Caco-2 (cell line): ENCODE results near the gene CACNG6. TPM values are rescaled to one million over a fixed set of nuclear protein-coding genes. Genes with fewer than 3 reads are reported as not detected.

Experiments
- BruUV-seq: library from RNA; stranded (reverse); fragments of 400-500 nt; replicated peaks from 2 replicates; lab custom pipeline; 2021; lab: Mats Ljungman, UMichigan
- CTCF ChIA-PET: fragments of 300-600 bp; sonication (Branson Sonifier 250); formaldehyde crosslinking; loops from one replicate; lab custom pipeline; 2022; ENCODE audit warnings: antibody characterized with exemption; lab: Charles Lee
- POLR2A ChIA-PET: fragments of 300-600 bp; sonication (Branson Sonifier 250); formaldehyde crosslinking; loops from one replicate; lab custom pipeline; 2022; ENCODE audit warnings: antibody characterized with exemption; lab: Charles Lee
- DNase-seq, 2 experiments: peaks; one replicate each; pipeline versions ENCODE4 v3.0.0 to v3.0.0-alpha.2; 2020 to 2022
- H3K27me3 ChIP-seq: replicated peaks from 2 replicates; pipeline ENCODE4 v1.6.0; 2011; ENCODE audit warnings: low read length; ENCODE audit not compliant: control insufficient read depth, insufficient read depth
- H3K36me3 ChIP-seq: 2 replicates; pipeline ENCODE4 v1.5.1; 2011; ENCODE audit warnings: low read length; ENCODE audit not compliant: control insufficient read depth, insufficient read depth
- H3K4me1 ChIP-seq: fragments of 250-450 bp; sonication (Bioruptor Pico); 2 replicates; pipeline ENCODE4 v1.5.1; 2020; ENCODE audit warnings: mild to moderate bottlenecking
- H3K4me3 ChIP-seq: 2 replicates; pipeline ENCODE4 v1.5.1; 2011; ENCODE audit warnings: low read depth, mild to moderate bottlenecking, control low read depth, low read length
- H3K9me3 ChIP-seq: fragments of 250-450 bp; sonication (Bioruptor Pico); 2 replicates; pipeline ENCODE4 v1.5.1; 2020; ENCODE audit warnings: mild to moderate bottlenecking, moderate library complexity
- H3K27ac Mint-ChIP-seq: one replicate; pipeline ENCODE4 v1.8.0; 2022; ENCODE audit warnings: mixed read lengths; ENCODE audit not compliant: unreplicated experiment
- H3K27me3 Mint-ChIP-seq: one replicate; pipeline ENCODE4 v1.8.0; 2022; ENCODE audit warnings: mixed read lengths; ENCODE audit not compliant: insufficient read depth, unreplicated experiment
- H3K36me3 Mint-ChIP-seq: one replicate; pipeline ENCODE4 v1.8.0; 2022; ENCODE audit warnings: mild to moderate bottlenecking, mixed read lengths; ENCODE audit not compliant: insufficient read depth, unreplicated experiment
- H3K4me1 Mint-ChIP-seq: one replicate; pipeline ENCODE4 v1.8.0; 2022; ENCODE audit warnings: low read depth, mixed read lengths; ENCODE audit not compliant: unreplicated experiment
- H3K4me3 Mint-ChIP-seq: one replicate; pipeline ENCODE4 v1.8.0; 2022; ENCODE audit warnings: mild to moderate bottlenecking, moderate library complexity, mixed read lengths; ENCODE audit not compliant: unreplicated experiment
- H3K9me3 Mint-ChIP-seq: one replicate; pipeline ENCODE4 v1.8.0; 2022; ENCODE audit warnings: mixed read lengths; ENCODE audit not compliant: unreplicated experiment
- intact Hi-C: fragments of 100-400 bp; cut with micrococcal nuclease; formaldehyde crosslinking; loops from one replicate; pipeline ENCODE4 v1.10.0; 2022; ENCODE audit not compliant: unreplicated experiment
- total RNA-seq: library from RNA; stranded (reverse); gene quantifications from 2 replicates; pipeline ENCODE4 v1.2.3, GENCODE V29; 2022
- TF ChIP-seq, protein P1 (sequence below), 2 experiments: fragments of 200-600 bp in 1 of 2; IDR thresholded peaks; 1 replicate in 1 of 2; 2 replicates in 1 of 2; pipeline versions ENCODE4 v1.5.1 to v1.8.0; 2011 to 2022; ENCODE audit warnings: antibody characterized with exemption in 1 of 2, control low read depth in 1 of 2, inconsistent platforms in 1 of 2, low read depth in 1 of 2, low read length in 1 of 2, mild to moderate bottlenecking in 1 of 2, moderate library complexity in 1 of 2; ENCODE audit not compliant: insufficient read depth in 1 of 2, severe bottlenecking in 1 of 2, unreplicated experiment in 1 of 2

CACNG6 gene
- total RNA-seq, 1 experiment from 2014 or later, result 1.4 TPM

GRCh38 chr19:53978975-53979801, 12.2 kb upstream of the CACNG6 start:
- H3K36me3 ChIP-seq, result no peaks in the 10 kb centered on the region
- H3K4me1 ChIP-seq, result no peaks in the 10 kb centered on the region
- TF ChIP-seq, protein P1, sequence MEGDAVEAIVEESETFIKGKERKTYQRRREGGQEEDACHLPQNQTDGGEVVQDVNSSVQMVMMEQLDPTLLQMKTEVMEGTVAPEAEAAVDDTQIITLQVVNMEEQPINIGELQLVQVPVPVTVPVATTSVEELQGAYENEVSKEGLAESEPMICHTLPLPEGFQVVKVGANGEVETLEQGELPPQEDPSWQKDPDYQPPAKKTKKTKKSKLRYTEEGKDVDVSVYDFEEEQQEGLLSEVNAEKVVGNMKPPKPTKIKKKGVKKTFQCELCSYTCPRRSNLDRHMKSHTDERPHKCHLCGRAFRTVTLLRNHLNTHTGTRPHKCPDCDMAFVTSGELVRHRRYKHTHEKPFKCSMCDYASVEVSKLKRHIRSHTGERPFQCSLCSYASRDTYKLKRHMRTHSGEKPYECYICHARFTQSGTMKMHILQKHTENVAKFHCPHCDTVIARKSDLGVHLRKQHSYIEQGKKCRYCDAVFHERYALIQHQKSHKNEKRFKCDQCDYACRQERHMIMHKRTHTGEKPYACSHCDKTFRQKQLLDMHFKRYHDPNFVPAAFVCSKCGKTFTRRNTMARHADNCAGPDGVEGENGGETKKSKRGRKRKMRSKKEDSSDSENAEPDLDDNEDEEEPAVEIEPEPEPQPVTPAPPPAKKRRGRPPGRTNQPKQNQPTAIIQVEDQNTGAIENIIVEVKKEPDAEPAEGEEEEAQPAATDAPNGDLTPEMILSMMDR (IDR thresholded peaks at IDR 0.05; ENCODE audit: insufficient read depth in 1 of 2, low read depth in 1 of 2, low read length in 1 of 2, severe bottlenecking in 1 of 2, unreplicated experiment in 1 of 2), result no peak
- H3K9me3 Mint-ChIP-seq, result peaks cover 22% of the 10 kb centered on the region
- no peak overlapping the region for H3K4me3 ChIP-seq
- no peak for DNase-seq
- H3K27me3 ChIP-seq, result no peaks in the 10 kb centered on the region
- no peaks in the 10 kb centered on the region for H3K4me1 Mint-ChIP-seq
- intact Hi-C loops, result no loop called here
- no peaks in the 10 kb centered on the region for H3K27me3 Mint-ChIP-seq
- H3K4me3 Mint-ChIP-seq, result no peak overlapping the region
- no peaks in the 10 kb centered on the region for H3K36me3 Mint-ChIP-seq
- ChIA-PET CTCF (no interaction called here), POLR2A (no interaction called here)
- H3K27ac Mint-ChIP-seq, result no peak overlapping the region
- no TSS peak for BruUV-seq
- H3K9me3 ChIP-seq, result no peaks in the 10 kb centered on the region

GRCh38 chr19:53980539-53981375, 10.7 kb upstream of the CACNG6 start:
- ChIA-PET POLR2A (no interaction called here), CTCF (no interaction called here)
- Mint-ChIP-seq H3K36me3 (no peaks in the 10 kb centered on the region), H3K9me3 (peaks cover 22% of the 10 kb centered on the region), H3K27ac (no peak overlapping the region), H3K4me1 (no peaks in the 10 kb centered on the region), H3K4me3 (peak overlapping the region; percentile 32), H3K27me3 (no peaks in the 10 kb centered on the region)
- Histone ChIP-seq H3K27me3 (no peaks in the 10 kb centered on the region), H3K4me3 (no peak overlapping the region), H3K36me3 (no peaks in the 10 kb centered on the region), H3K4me1 (no peaks in the 10 kb centered on the region), H3K9me3 (no peaks in the 10 kb centered on the region)
- BruUV-seq, result no TSS peak
- TF ChIP-seq, protein P1 (IDR thresholded peaks at IDR 0.05; ENCODE audit: insufficient read depth in 1 of 2, low read depth in 1 of 2, low read length in 1 of 2, severe bottlenecking in 1 of 2, unreplicated experiment in 1 of 2), result no peak
- DNase-seq, result no peak
- intact Hi-C loops, result no loop called here

DNA sequence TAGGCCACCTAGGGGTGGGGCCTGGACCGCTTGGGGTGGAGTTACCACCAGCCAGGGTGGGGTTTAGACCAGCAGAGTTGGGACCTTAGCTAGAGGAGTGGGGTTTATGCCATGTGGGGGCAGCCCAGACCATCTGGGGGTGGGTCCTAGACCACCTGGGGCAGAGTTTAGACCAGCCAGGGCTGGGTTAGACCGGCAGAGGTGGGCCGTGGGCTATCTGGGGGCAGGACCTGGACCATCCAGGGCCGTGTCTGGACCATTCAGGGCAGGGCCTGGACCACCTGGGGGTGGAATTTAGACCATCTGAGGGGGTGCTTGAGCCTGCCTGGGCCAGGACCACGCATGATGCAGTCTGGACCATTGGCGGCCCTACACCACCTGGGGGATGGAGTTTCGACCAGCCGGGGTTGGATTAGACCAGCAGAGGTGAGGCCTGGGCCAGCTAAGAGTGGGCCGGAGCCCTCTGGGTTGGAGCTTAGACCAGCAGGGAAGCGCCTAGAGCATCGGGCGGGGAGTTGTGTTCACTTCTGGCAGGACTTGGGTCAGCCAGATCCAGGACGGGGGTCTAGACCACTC, 10.0 kb upstream of the CACNG6 start:
- DNase-seq, result no peak
- Mint-ChIP-seq H3K4me3 (no peak overlapping the region), H3K27me3 (no peaks in the 10 kb centered on the region), H3K9me3 (peaks cover 22% of the 10 kb centered on the region), H3K27ac (no peak overlapping the region), H3K4me1 (no peaks in the 10 kb centered on the region), H3K36me3 (no peaks in the 10 kb centered on the region)
- H3K36me3 ChIP-seq, result no peaks in the 10 kb centered on the region
- H3K4me1 ChIP-seq, result no peaks in the 10 kb centered on the region
- BruUV-seq, result no TSS peak
- TF ChIP-seq, protein P1 (IDR thresholded peaks at IDR 0.05; ENCODE audit: insufficient read depth in 1 of 2, low read depth in 1 of 2, low read length in 1 of 2, severe bottlenecking in 1 of 2, unreplicated experiment in 1 of 2), result no peak
- H3K9me3 ChIP-seq, result no peaks in the 10 kb centered on the region
- no peaks in the 10 kb centered on the region for H3K27me3 ChIP-seq
- CTCF ChIA-PET, result no interaction called here
- POLR2A ChIA-PET, result no interaction called here
- intact Hi-C loops, result no loop called here
- H3K4me3 ChIP-seq, result no peak overlapping the region
